GM12892 (cell line): ENCODE measurements around the gene GOLGA6L2.
"Not testable (repeated sequence)": the region's sequence is repeated elsewhere in the genome, so short reads cannot be mapped to it uniquely, and the experiment has no call there.

Experiments used
- DNase-seq: peaks from one replicate; pipeline ENCODE4 v3.0.0; 2011; ENCODE audit not compliant: insufficient read length
- FAIRE-seq: peaks from 2 replicates; lab custom pipeline; 2011; peaks lifted over from hg19 to GRCh38; lab: Jason Lieb, UNC
- POLR2A ChIP-seq: IDR thresholded peaks from 2 replicates; pipeline ENCODE4 v1.6.1; 2011; ENCODE audit warnings: low read depth, low read length, control low read depth
- POLR2AphosphoS5 ChIP-seq: IDR thresholded peaks from 2 replicates; pipeline ENCODE4 v1.6.1; 2011; ENCODE audit warnings: low read depth, low read length, control low read depth
- TAF1 ChIP-seq: IDR thresholded peaks from 2 replicates; pipeline ENCODE4 v1.6.1; 2011; ENCODE audit warnings: low read depth, mild to moderate bottlenecking, control low read depth, low read length, borderline replicate concordance

GOLGA6L2 gene

DNA sequence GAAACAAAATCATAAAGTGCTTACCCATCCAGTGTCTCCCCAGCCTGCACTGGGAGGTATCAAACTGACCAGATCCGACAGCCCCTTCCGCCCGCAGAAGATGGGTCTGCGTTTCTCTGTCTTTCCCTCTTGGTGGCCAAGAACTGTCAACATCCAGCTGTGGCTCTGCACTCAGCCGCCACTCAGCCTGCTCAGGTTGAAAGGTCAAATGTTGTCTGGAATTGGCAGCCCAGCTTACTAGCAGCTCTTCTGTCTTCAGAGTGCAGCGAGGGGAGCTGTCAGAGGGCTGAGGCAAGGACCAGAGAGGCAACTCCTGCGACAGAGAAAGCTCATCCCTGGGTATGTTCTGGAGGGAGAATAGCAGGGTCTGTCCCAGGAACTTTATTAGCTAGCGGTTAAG, 45.4 kb downstream of the GOLGA6L2 start:
- DNase-seq, result no peak
- no peak for FAIRE-seq
- TF ChIP-seq POLR2AphosphoS5, result no peak
- TF ChIP-seq TAF1, result no peak
- TF ChIP-seq POLR2A, result no peak

DNA sequence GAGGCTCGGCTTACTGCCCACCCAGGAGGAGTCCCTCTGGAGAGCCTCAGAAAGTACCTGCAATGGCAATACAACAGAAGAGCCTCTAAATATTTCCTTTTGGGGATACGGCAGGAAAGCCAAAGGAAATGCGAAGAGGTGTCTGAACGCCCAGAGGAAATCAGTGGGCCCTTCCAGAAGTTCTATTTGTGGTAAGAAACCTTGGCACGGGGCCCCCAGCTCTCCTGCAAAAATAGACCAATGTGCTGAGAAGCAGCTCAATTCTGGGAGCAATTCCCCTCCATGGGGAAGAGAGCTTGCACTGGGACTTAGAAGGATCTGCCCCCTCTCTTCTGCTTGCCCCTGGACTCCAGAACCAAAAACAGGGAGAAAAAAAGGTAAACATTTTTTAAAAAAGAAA, 47.8 kb downstream of the GOLGA6L2 start:
- FAIRE-seq, DNase-seq: not testable (repeated sequence)

GRCh38 chr15:23398357-23398756, 48.7 kb downstream of the GOLGA6L2 start:
- not testable (repeated sequence) for FAIRE-seq, DNase-seq

DNA sequence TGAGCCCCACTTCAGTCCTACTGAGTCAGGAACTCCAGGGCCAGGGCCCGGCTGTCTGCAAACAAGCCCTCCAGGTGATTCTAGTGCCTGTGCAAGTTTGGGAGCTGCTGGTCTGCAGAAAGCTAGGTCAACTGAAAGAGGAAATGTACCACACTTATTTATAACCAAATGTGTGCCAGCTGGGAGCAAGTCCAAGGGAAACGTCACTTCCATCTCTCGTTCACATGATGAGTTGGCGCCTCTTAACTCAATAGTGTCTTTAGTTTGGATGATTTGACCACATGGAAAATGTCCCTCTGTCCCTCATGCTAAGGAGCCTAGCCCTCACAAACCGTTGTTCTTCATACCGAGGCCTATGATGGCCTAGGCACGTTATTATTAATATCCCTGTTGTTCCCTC, 49.3 kb downstream of the GOLGA6L2 start:
- no peak for FAIRE-seq
- TF ChIP-seq POLR2AphosphoS5 (no peak), POLR2A (no peak), TAF1 (no peak)
- DNase-seq, result no peak

GRCh38 chr15:23395832-23396231, 51.2 kb downstream of the GOLGA6L2 start:
- DNase-seq (no peak), FAIRE-seq (no peak)
- TF ChIP-seq POLR2A (no peak), TAF1 (no peak), POLR2AphosphoS5 (no peak)

GRCh38 chr15:23395030-23395692, 51.9 kb downstream of the GOLGA6L2 start:
- TF ChIP-seq TAF1 (no peak), POLR2A (no peak), POLR2AphosphoS5 (no peak)
- DNase-seq, result no peak
- no peak for FAIRE-seq
